Left lung (tissue), 10 donors: ENCODE data around the gene GGT1. TPM values are rescaled to one million over a fixed set of nuclear protein-coding genes. Genes with fewer than 3 reads are reported as not detected.

Experiments
- ATAC-seq: fragments of 200-7000 bp; cut with Tn5 transposase; one replicate; pipeline ENCODE4 v1.9.1; 2020; ENCODE audit warnings: moderate library complexity
- DNase-seq, 4 donors: peaks; one replicate each; pipeline ENCODE4 v3.0.0-alpha.2; 2013 to 2020
- H3K27ac ChIP-seq, 2 donors: fragments of 200-600 bp; sonication (generic) in 1 of 2; one replicate each; pipeline versions ENCODE4 v1.5.0 to v1.8.0; 2020 to 2021
- H3K27me3 ChIP-seq, 2 donors: fragments of 200-600 bp; sonication (generic) in 1 of 2; one replicate each; pipeline versions ENCODE4 v1.5.0 to v1.8.0; 2020 to 2021
- H3K36me3 ChIP-seq, 2 donors: fragments of 200-600 bp; sonication (generic) in 1 of 2; one replicate each; pipeline versions ENCODE4 v1.5.0 to v1.8.0; 2020 to 2021
- H3K4me1 ChIP-seq, 2 donors: fragments of 200-600 bp; one replicate each; pipeline ENCODE4 v1.8.0; 2021
- H3K4me3 ChIP-seq, 2 donors: fragments of 200-600 bp; sonication (generic) in 1 of 2; one replicate each; pipeline versions ENCODE4 v1.5.0 to v1.8.0; 2020 to 2021; ENCODE audit warnings: mild to moderate bottlenecking in 1 of 2
- H3K9me3 ChIP-seq, 2 donors: fragments of 200-600 bp; sonication (generic) in 1 of 2; one replicate each; pipeline versions ENCODE4 v1.5.0 to v1.8.0; 2020 to 2021
- CTCF ChIP-seq, 2 donors: fragments of 200-600 bp; sonication (generic) in 1 of 2; IDR thresholded peaks; one replicate each; pipeline versions ENCODE4 v1.5.0 to v1.8.0; 2021; ENCODE audit warnings: antibody characterized with exemption in 2 of 2
- intact Hi-C, 2 donors: fragments of 100-400 bp; cut with DNase I; formaldehyde crosslinking; loops; one replicate each; pipeline versions ENCODE4 v1.11.2 to v1.14.2; 2022
- polyA plus RNA-seq, 6 donors: library from polyadenylated mRNA; unstranded; fragments of 120-200 nt; gene quantifications; one replicate each; pipeline ENCODE4 v1.2.1, GENCODE V29; 2013; ENCODE audit not compliant: insufficient read length in 6 of 6
- total RNA-seq, 2 donors: library from RNA; stranded (reverse); fragmentation: NEBNext Ultra II Directional; extraction: Animal tissue kit (Norgen Biotek cat#: 25700); gene quantifications; one replicate each; pipeline ENCODE4 v1.2.1, GENCODE V29; 2021
- donor health status: DM: no; HTN: yes; CAD: no.
- donor health status: DM: no; HTN: no; CAD: no.

Gene GGT1
- total and polyA plus RNA-seq, 8 donors, result 9.1 to 96.4 (median 13.9) TPM

DNA sequence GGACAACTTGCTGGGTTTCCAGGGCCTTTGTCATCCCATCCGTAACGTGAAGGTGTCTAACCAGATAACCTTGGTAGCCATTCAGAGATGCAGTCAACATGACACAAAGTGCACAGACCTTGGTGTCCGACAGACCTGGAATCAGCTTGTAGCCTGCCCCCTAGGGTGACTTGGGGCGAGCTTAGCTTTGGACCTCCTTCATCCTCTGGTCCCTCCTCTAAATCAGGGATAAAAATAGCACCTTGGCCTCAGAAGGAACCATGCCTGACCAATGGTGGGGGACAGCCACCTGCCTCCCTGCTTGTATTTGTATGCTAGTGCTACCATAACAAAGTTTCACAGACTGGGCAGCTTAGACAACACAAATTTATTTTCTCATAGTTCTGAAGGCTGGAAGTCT is 43.5 kb upstream of the GGT1 start:
- H3K36me3 ChIP-seq, result peaks cover 0 to 61% of the 10 kb centered on the region in 2 donors

GRCh38 chr22:24563246-24563645 is 39.7 kb upstream of the GGT1 start:
- no peak for DNase-seq
- TF ChIP-seq CTCF (IDR thresholded peaks at IDR 0.05), result no peak
- ATAC-seq, result no peak
- intact Hi-C loops, result no loop called here
- Histone ChIP-seq H3K27me3 (no peaks in the 10 kb centered on the region), H3K27ac (no peak overlapping the region), H3K9me3 (no peaks in the 10 kb centered on the region), H3K4me3 (no peak overlapping the region), H3K36me3 (peaks cover 0 to 82% of the 10 kb centered on the region in 2 donors), H3K4me1 (peaks cover 4 to 40% of the 10 kb centered on the region in 2 donors)

More for the DNA sequence above, 43.5 kb upstream of the GGT1 start:
- no peak for TF ChIP-seq CTCF (IDR thresholded peaks at IDR 0.05)
- Histone ChIP-seq H3K27ac (no peak overlapping the region), H3K4me1 (peaks cover 6 to 47% of the 10 kb centered on the region in 2 donors), H3K27me3 (no peaks in the 10 kb centered on the region), H3K4me3 (no peak overlapping the region), H3K9me3 (no peaks in the 10 kb centered on the region)
- no peak for DNase-seq
- intact Hi-C loops, result no loop called here
- no peak for ATAC-seq

- no peaks in the 10 kb centered on the region for H3K27me3 ChIP-seq
- no peak for TF ChIP-seq CTCF (IDR thresholded peaks at IDR 0.05)
- ATAC-seq, result no peak
- intact Hi-C loops, result no loop called here
- peaks cover 4 to 28% of the 10 kb centered on the region in 2 donors for H3K4me1 ChIP-seq
- no peak for DNase-seq
- peaks cover 0 to 82% of the 10 kb centered on the region in 2 donors for H3K36me3 ChIP-seq
- no peaks in the 10 kb centered on the region for H3K9me3 ChIP-seq
- H3K27ac ChIP-seq, result no peak overlapping the region
- H3K4me3 ChIP-seq, result no peak overlapping the region
These were observed 38.5 kb upstream of the GGT1 start for GRCh38 chr22:24564376-24565058.

DNA sequence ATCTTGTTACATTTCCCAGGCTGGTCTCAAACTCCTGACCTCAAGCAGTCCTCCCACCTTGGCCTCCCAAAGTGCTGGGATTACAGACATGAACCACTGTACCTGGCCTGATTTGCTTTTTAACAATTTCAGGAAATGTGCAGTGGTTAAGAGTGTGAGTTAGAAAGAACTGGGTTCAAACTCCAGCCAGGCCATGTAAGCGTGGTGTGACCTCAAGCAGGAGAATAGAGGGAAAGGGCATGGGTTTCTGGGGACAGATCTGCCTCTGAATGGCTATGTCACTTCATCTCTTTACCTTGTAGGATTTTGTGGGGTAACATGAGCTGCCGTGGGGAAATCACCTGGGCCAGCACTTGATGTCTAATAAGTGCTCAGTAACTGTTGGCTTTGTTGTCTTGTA is 37.9 kb upstream of the GGT1 start:
- Histone ChIP-seq H3K27ac (no peak overlapping the region), H3K36me3 (peaks cover 0 to 82% of the 10 kb centered on the region in 2 donors)
- intact Hi-C loops, result no loop called here

More for the DNA sequence above, 37.9 kb upstream of the GGT1 start:
- Histone ChIP-seq H3K9me3 (no peaks in the 10 kb centered on the region), H3K4me1 (peaks cover 4 to 23% of the 10 kb centered on the region in 2 donors), H3K27me3 (no peaks in the 10 kb centered on the region), H3K4me3 (no peak overlapping the region)
- no peak for TF ChIP-seq CTCF (IDR thresholded peaks at IDR 0.05)
- no peak for DNase-seq
- ATAC-seq, result no peak
